HCT116 (cell line): ENCODE measurements around the gene UBQLN4. TPM values are rescaled to one million over a fixed set of nuclear protein-coding genes. Genes with fewer than 3 reads are reported as not detected.

Experiments
- ATAC-seq: fragments of 200-7000 bp; cut with Tn5 transposase; 2 replicates; pipeline ENCODE4 v1.9.1; 2020; ENCODE audit warnings: mild to moderate bottlenecking, moderate library complexity
- BruUV-seq: library from RNA; stranded (reverse); fragments of 400-500 nt; replicated peaks from 2 replicates; lab custom pipeline; 2021; lab: Mats Ljungman, UMichigan
- CTCF ChIA-PET: fragments of 300-600 bp; sonication (Branson Sonifier 250); formaldehyde crosslinking; loops from one replicate; lab custom pipeline; 2021; ENCODE audit warnings: antibody characterized with exemption; lab: Charles Lee
- POLR2A ChIA-PET: fragments of 300-600, 350-600 bp; sonication (Branson Sonifier 250); formaldehyde crosslinking; loops from one replicate; lab custom pipeline; 2021; ENCODE audit warnings: antibody characterized with exemption; lab: Charles Lee
- RAD21 ChIA-PET, 2 experiments: fragments of 300-600 bp; sonication (Branson Sonifier 250); formaldehyde crosslinking; loops; one replicate each; lab custom pipeline; 2023; ENCODE audit warnings: low total read pairs in 2 of 2; ENCODE audit not compliant: uncharacterized antibody in 2 of 2, unreplicated experiment in 2 of 2, low non-redundant PET in 1 of 2; lab: Charles Lee
- DNase-seq: peaks from one replicate; pipeline ENCODE4 v3.0.0-alpha.2; 2010; ENCODE audit warnings: low read depth, low spot score
- H2AFZ ChIP-seq: fragments of 200-600 bp; shearing (Covaris generic), sonication (generic); 2 replicates; pipeline ENCODE4 v1.6.1; 2017; ENCODE audit warnings: low read depth, mixed run types, mixed read lengths, antibody characterized with exemption, low read length; ENCODE audit not compliant: poor library complexity, severe bottlenecking
- H3K27ac ChIP-seq: 2 replicates; pipeline ENCODE4 v1.5.1; 2012; ENCODE audit warnings: low read depth, low read length
- H3K27me3 ChIP-seq: fragments of 200-600 bp; sonication (generic); 2 replicates; pipeline ENCODE4 v1.6.1; 2016; ENCODE audit warnings: mixed run types, low read length, mixed read lengths; ENCODE audit not compliant: insufficient read depth
- H3K36me3 ChIP-seq, 2 experiments: fragments of 200-500 bp in 1 of 2; fragments of 200-600 bp in 1 of 2; sonication (Bioruptor generic) in 1 of 2; sonication (generic) in 1 of 2; 2 replicates each; pipeline versions ENCODE4 v1.5.1 to v1.6.1; 2014 to 2016; ENCODE audit warnings: low read length in 2 of 2, inconsistent platforms in 1 of 2, mixed read lengths in 1 of 2, mixed run types in 1 of 2; ENCODE audit not compliant: insufficient read depth in 2 of 2, control insufficient read depth in 1 of 2
- H3K4me1 ChIP-seq, 2 experiments: fragments of 200-600 bp in 1 of 2; sonication (generic) in 1 of 2; 2 replicates each; pipeline versions ENCODE4 v1.5.1 to v1.6.1; 2012 to 2017; ENCODE audit warnings: low read length in 2 of 2, inconsistent platforms in 1 of 2, mild to moderate bottlenecking in 1 of 2, mixed read lengths in 1 of 2, mixed run types in 1 of 2, moderate library complexity in 1 of 2; ENCODE audit not compliant: insufficient read depth in 2 of 2, control insufficient read depth in 1 of 2
- H3K4me2 ChIP-seq: fragments of 200-600 bp; sonication (generic); 2 replicates; pipeline ENCODE4 v1.6.1; 2017; ENCODE audit warnings: mixed run types, low read length, mixed read lengths
- H3K4me3 ChIP-seq, 2 experiments: fragments of 200-600 bp in 1 of 2; sonication (generic) in 1 of 2; replicated peaks in 1 of 2; 2 replicates each; pipeline ENCODE4 v1.5.1; 2011 to 2016; ENCODE audit warnings: low read length in 2 of 2, control low read depth in 1 of 2, low read depth in 1 of 2, mild to moderate bottlenecking in 1 of 2, mixed read lengths in 1 of 2, mixed run types in 1 of 2
- H3K79me2 ChIP-seq: fragments of 200-600 bp; sonication (generic); 2 replicates; pipeline ENCODE4 v1.6.1; 2017; ENCODE audit warnings: mild to moderate bottlenecking, mixed run types, low read length, moderate library complexity, mixed read lengths; ENCODE audit not compliant: insufficient read depth
- H3K9ac ChIP-seq: fragments of 200-600 bp; sonication (generic); 2 replicates; pipeline ENCODE4 v1.6.1; 2016; ENCODE audit warnings: low read length, mixed read lengths
- H3K9me2 ChIP-seq: fragments of 200-600 bp; sonication (generic), shearing (Covaris generic); 2 replicates; pipeline ENCODE4 v1.6.1; 2017; ENCODE audit warnings: mixed run types, mild to moderate bottlenecking, moderate library complexity; ENCODE audit not compliant: insufficient read depth
- H3K9me3 ChIP-seq, 2 experiments: fragments of 200-500 bp in 1 of 2; fragments of 200-600 bp in 1 of 2; sonication (Bioruptor generic) in 1 of 2; sonication (generic) in 1 of 2; 2 replicates each; pipeline ENCODE4 v1.6.1; 2014 to 2017; ENCODE audit warnings: low read length in 2 of 2, mixed read lengths in 2 of 2, inconsistent platforms in 1 of 2, low read depth in 1 of 2, mild to moderate bottlenecking in 1 of 2, mixed run types in 1 of 2, moderate library complexity in 1 of 2; ENCODE audit not compliant: control insufficient read depth in 1 of 2, insufficient read depth in 1 of 2
- H4K20me1 ChIP-seq: fragments of 200-600 bp; sonication (generic), shearing (Covaris generic); 2 replicates; pipeline ENCODE4 v1.6.1; 2017; ENCODE audit warnings: mixed run types, mild to moderate bottlenecking, moderate library complexity; ENCODE audit not compliant: insufficient read depth
- CEBPB ChIP-seq: IDR thresholded peaks from 2 replicates; pipeline ENCODE4 v1.6.1; 2012; ENCODE audit warnings: low read depth
- POLR2A ChIP-seq: IDR thresholded peaks from 2 replicates; pipeline ENCODE4 v1.7.0; 2011; ENCODE audit warnings: borderline replicate concordance; ENCODE audit not compliant: insufficient read depth, insufficient read length; ENCODE audit errors: extremely low read depth
- SP1 ChIP-seq: IDR thresholded peaks from 2 replicates; pipeline ENCODE4 v1.6.1; 2012; ENCODE audit warnings: low read depth
- TCF7L2 ChIP-seq: IDR thresholded peaks from 2 replicates; pipeline ENCODE4 v1.7.0; 2011; ENCODE audit warnings: borderline replicate concordance, inconsistent platforms; ENCODE audit not compliant: insufficient read depth, insufficient read length; ENCODE audit errors: extremely low read depth
- ZBTB33 ChIP-seq: IDR thresholded peaks from 2 replicates; pipeline ENCODE4 v1.6.1; 2011; ENCODE audit warnings: mild to moderate bottlenecking, low read length, moderate library complexity; ENCODE audit not compliant: insufficient replicate concordance; ENCODE audit errors: extremely low read depth
- intact Hi-C: fragments of 100-400 bp; cut with micrococcal nuclease; formaldehyde crosslinking; loops from 2 replicates; pipeline ENCODE4 v1.10.0; 2022
- total RNA-seq: library from RNA; stranded (reverse); gene quantifications from one replicate; pipeline ENCODE4 v1.2.1, GENCODE V29; 2021; ENCODE audit not compliant: unreplicated experiment

UBQLN4 gene
- total RNA-seq, 1 experiment from 2014 or later: 68.4 TPM

DNA sequence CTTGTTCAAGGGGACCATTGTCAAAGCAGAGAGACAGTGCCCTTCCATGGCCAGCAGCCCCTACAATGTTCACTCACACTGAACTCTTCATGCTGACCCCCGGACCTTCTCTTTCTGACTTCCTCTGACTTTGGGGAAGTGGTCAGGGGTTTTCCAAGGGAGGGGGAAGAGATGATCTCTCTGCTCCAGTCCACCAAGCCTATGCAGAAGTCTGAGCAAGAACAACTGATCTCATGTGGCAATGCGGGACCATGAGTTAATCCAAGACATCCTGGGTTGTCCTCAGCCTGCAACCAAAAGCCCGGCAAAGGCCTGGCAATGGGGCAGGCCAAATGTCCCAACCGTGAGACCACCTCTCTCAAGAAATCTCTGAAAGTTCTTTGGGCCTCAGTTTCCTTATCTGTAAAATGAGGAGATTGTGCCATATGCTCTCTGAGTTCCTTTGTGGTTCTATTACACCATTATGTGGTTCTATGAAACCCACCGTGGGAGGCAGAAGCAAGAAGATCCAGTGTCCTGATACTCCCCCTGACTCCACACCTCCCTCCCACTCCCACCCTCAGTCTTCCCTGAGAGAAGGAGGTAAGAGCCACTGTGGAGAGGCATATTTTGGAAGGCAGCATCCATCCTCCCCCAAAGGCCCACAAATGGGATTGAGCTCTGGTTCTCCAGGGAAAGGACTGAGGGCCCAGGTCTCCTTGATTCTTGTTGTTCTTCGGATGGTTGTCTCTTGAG is 63.4 kb downstream of the UBQLN4 start:
- no peak overlapping the region for H2AFZ ChIP-seq
- no peak for ATAC-seq
- no peaks in the 10 kb centered on the region for H3K9me2 ChIP-seq
- H3K4me3 ChIP-seq: no peak overlapping the region
- no peaks in the 10 kb centered on the region for H3K79me2 ChIP-seq
- no peak overlapping the region for H3K9ac ChIP-seq
- H3K9me3 ChIP-seq: no peaks in the 10 kb centered on the region
- ChIA-PET RAD21 (interaction anchor here (0.7 to 2.0 kb wide), 5 partner anchors 49 to 76 kb away, joined by 3 to 18 read pairs (median 5); no protein-coding TSS in a partner anchor), CTCF (interaction anchor here (0.6 to 4.3 kb wide), 11 partner anchors 10 to 76 kb away, joined by 3 to 35 read pairs (median 5); partner anchors contain the start of gene KHDC4), POLR2A (interaction anchor here (0.6 to 1.4 kb wide), 6 partner anchors 10 to 58 kb away, joined by 3 to 10 read pairs (median 4); partner anchors contain the start of gene KHDC4)
- peaks cover 0 to 5% of the 10 kb centered on the region in 2 experiments; a peak in 1 of 4 replicates for H3K4me1 ChIP-seq
- H3K27me3 ChIP-seq: no peaks in the 10 kb centered on the region
- DNase-seq: no peak
- TF ChIP-seq TCF7L2 (no peak), ZBTB33 (no peak), POLR2A (no peak), SP1 (no peak), CEBPB (no peak)
- intact Hi-C loops: no loop called here
- no peaks in the 10 kb centered on the region for H3K36me3 ChIP-seq
- no peak overlapping the region for H3K27ac ChIP-seq
- no peak overlapping the region for H3K4me2 ChIP-seq
- no peaks in the 10 kb centered on the region for H4K20me1 ChIP-seq
- no TSS peak for BruUV-seq
